H1 (cell line): ENCODE measurements around the gene APPL2. TPM values are rescaled to one million over a fixed set of nuclear protein-coding genes. Genes with fewer than 3 reads are reported as not detected.

Experiments used
- CTCF ChIA-PET: fragments of 300-600 bp; sonication (Branson Sonifier 250); formaldehyde crosslinking; loops from one replicate; lab custom pipeline; 2021; ENCODE audit not compliant: partially characterized antibody; lab: Charles Lee
- POLR2A ChIA-PET: fragments of 300-600 bp; sonication (Branson Sonifier 250); formaldehyde crosslinking; loops from one replicate; lab custom pipeline; 2021; ENCODE audit warnings: inconsistent platforms; ENCODE audit not compliant: partially characterized antibody; lab: Charles Lee
- DNase-seq, 2 experiments: peaks; one replicate each; pipeline versions ENCODE4 v3.0.0 to v3.0.0-alpha.2; 2010 to 2022; ENCODE audit warnings: low spot score in 2 of 2, low read depth in 1 of 2, mixed read lengths in 1 of 2
- FAIRE-seq: peaks from 2 replicates; lab custom pipeline; 2011; peaks lifted over from hg19 to GRCh38; lab: Jason Lieb, UNC
- H2AFZ ChIP-seq: 2 replicates; pipeline ENCODE4 v1.8.1; 2012; ENCODE audit warnings: low read length, inconsistent platforms
- H2AK5ac ChIP-seq: 2 replicates; pipeline ENCODE4 v1.6.1; 2013; ENCODE audit warnings: low read depth, low read length
- H2BK120ac ChIP-seq: replicated peaks from 2 replicates; pipeline ENCODE3; 2013; ENCODE audit warnings: low read depth, low read length, inconsistent platforms
- H2BK12ac ChIP-seq: 2 replicates; pipeline ENCODE4 v1.6.1; 2013; ENCODE audit warnings: low read depth, low read length
- H2BK15ac ChIP-seq: 2 replicates; pipeline ENCODE4 v1.6.1; 2013; ENCODE audit warnings: low read length
- H2BK20ac ChIP-seq: 2 replicates; pipeline ENCODE4 v1.6.1; 2013; ENCODE audit warnings: low read length
- H2BK5ac ChIP-seq: 2 replicates; pipeline ENCODE4 v1.6.1; 2013; ENCODE audit warnings: low read depth, low read length
- H3K14ac ChIP-seq: 2 replicates; pipeline ENCODE4 v1.6.1; 2013; ENCODE audit warnings: inconsistent platforms; ENCODE audit not compliant: insufficient read length
- H3K18ac ChIP-seq: 2 replicates; pipeline ENCODE4 v1.6.1; 2013; ENCODE audit warnings: low read length; ENCODE audit errors: extremely low read depth
- H3K23ac ChIP-seq: 2 replicates; pipeline ENCODE4 v1.6.1; 2013; ENCODE audit warnings: inconsistent platforms; ENCODE audit not compliant: insufficient read length
- H3K23me2 ChIP-seq: 2 replicates; pipeline ENCODE4 v1.6.1; 2013; ENCODE audit warnings: low read depth, low read length
- H3K27ac ChIP-seq: 2 replicates; pipeline ENCODE4 v1.6.1; 2011; ENCODE audit warnings: low read depth, low read length, inconsistent platforms
- H3K27me3 ChIP-seq, 4 experiments: replicated peaks in 1 of 4; 1 replicate in 1 of 4; 2 replicates in 3 of 4; pipeline versions ENCODE4 v1.6.1 to v1.8.1; 2011 to 2013; ENCODE audit warnings: low read length in 3 of 4, mild to moderate bottlenecking in 3 of 4, inconsistent platforms in 2 of 4, mixed read lengths in 2 of 4, moderate library complexity in 1 of 4; ENCODE audit not compliant: control insufficient read depth in 3 of 4, insufficient read depth in 3 of 4; ENCODE audit errors: extremely low read depth in 1 of 4
- H3K36me3 ChIP-seq, 4 experiments: 2 replicates each; pipeline versions ENCODE4 v1.6.1 to v1.8.1; 2011 to 2013; ENCODE audit warnings: mild to moderate bottlenecking in 4 of 4, low read length in 3 of 4, moderate library complexity in 2 of 4, control low read depth in 1 of 4, inconsistent platforms in 1 of 4; ENCODE audit not compliant: insufficient read depth in 4 of 4, control insufficient read depth in 2 of 4
- H3K4ac ChIP-seq: replicated peaks from 2 replicates; pipeline ENCODE3; 2013; ENCODE audit warnings: low read length, low read depth, mixed read lengths, inconsistent platforms; ENCODE audit not compliant: insufficient read length
- H3K4me1 ChIP-seq, 4 experiments: replicated peaks in 1 of 4; 1 replicate in 1 of 4; 2 replicates in 3 of 4; pipeline versions ENCODE4 v1.6.1 to v1.8.1; 2011 to 2013; ENCODE audit warnings: low read length in 3 of 4, inconsistent platforms in 2 of 4, mixed read lengths in 1 of 4; ENCODE audit not compliant: insufficient read depth in 4 of 4, control insufficient read depth in 3 of 4
- H3K4me2 ChIP-seq, 2 experiments: 2 replicates each; pipeline versions ENCODE4 v1.6.1 to v1.8.1; 2011 to 2013; ENCODE audit warnings: low read depth in 2 of 2, low read length in 2 of 2, control low read depth in 1 of 2, inconsistent platforms in 1 of 2, mild to moderate bottlenecking in 1 of 2; ENCODE audit not compliant: insufficient read depth in 1 of 2
- H3K4me3 ChIP-seq, 4 experiments: fragments of 200-600, 300-600 bp in 1 of 4; sonication (generic), shearing (Covaris generic), sonication (Bioruptor Twin) in 1 of 4; 2 replicates each; pipeline versions ENCODE4 v1.5.1 to v1.8.1; 2011 to 2016; ENCODE audit warnings: low read length in 4 of 4, low read depth in 3 of 4, control low read depth in 2 of 4, inconsistent platforms in 2 of 4, mild to moderate bottlenecking in 2 of 4, mixed read lengths in 1 of 4, moderate library complexity in 1 of 4; ENCODE audit not compliant: insufficient read depth in 2 of 4; ENCODE audit errors: extremely low read depth in 1 of 4
- H3K56ac ChIP-seq: replicated peaks from 2 replicates; pipeline ENCODE3; 2013; ENCODE audit warnings: low read depth, mild to moderate bottlenecking, mixed read lengths, low read length, inconsistent platforms; ENCODE audit not compliant: insufficient read length
- H3K79me1 ChIP-seq: 2 replicates; pipeline ENCODE4 v1.6.1; 2013; ENCODE audit warnings: low read depth, low read length, control low read depth
- H3K79me2 ChIP-seq, 2 experiments: 2 replicates each; pipeline versions ENCODE4 v1.6.1 to v1.8.1; 2012 to 2013; ENCODE audit warnings: low read length in 2 of 2, mild to moderate bottlenecking in 2 of 2, inconsistent platforms in 1 of 2; ENCODE audit not compliant: insufficient read depth in 2 of 2, control insufficient read depth in 1 of 2
- H3K9ac ChIP-seq, 4 experiments: replicated peaks in 1 of 4; 1 replicate in 1 of 4; 2 replicates in 3 of 4; pipeline versions ENCODE4 v1.6.1 to v1.8.1; 2011 to 2013; ENCODE audit warnings: low read depth in 3 of 4, low read length in 3 of 4, control low read depth in 2 of 4, mild to moderate bottlenecking in 2 of 4, moderate library complexity in 2 of 4, inconsistent platforms in 1 of 4; ENCODE audit errors: extremely low read depth in 1 of 4
- H3K9me3 ChIP-seq, 2 experiments: 2 replicates each; pipeline versions ENCODE4 v1.6.1 to v1.8.1; 2012 to 2013; ENCODE audit warnings: mild to moderate bottlenecking in 2 of 2, moderate library complexity in 2 of 2, control low read depth in 1 of 2, inconsistent platforms in 1 of 2, low read depth in 1 of 2, low read length in 1 of 2, mixed read lengths in 1 of 2; ENCODE audit not compliant: insufficient read depth in 2 of 2
- H4K20me1 ChIP-seq, 2 experiments: replicated peaks in 1 of 2; 2 replicates each; pipeline versions ENCODE3 to v1.8.1; 2011 to 2013; ENCODE audit warnings: inconsistent platforms in 2 of 2, low read length in 2 of 2, mild to moderate bottlenecking in 1 of 2; ENCODE audit not compliant: insufficient read depth in 2 of 2, control insufficient read depth in 1 of 2
- H4K5ac ChIP-seq: 2 replicates; pipeline ENCODE4 v1.6.1; 2013; ENCODE audit warnings: low read length, low read depth, mixed read lengths, inconsistent platforms; ENCODE audit not compliant: insufficient read length
- H4K8ac ChIP-seq: 2 replicates; pipeline ENCODE4 v1.8.0; 2013; ENCODE audit warnings: mild to moderate bottlenecking, moderate library complexity, low read length, inconsistent platforms; ENCODE audit not compliant: insufficient read depth; ENCODE audit errors: extremely low read depth
- H4K91ac ChIP-seq: replicated peaks from 2 replicates; pipeline ENCODE3; 2013; ENCODE audit warnings: low read length, mixed read lengths, inconsistent platforms; ENCODE audit not compliant: insufficient read length
- CBX5 ChIP-seq: fragments of 300-800, 300-1000 bp; sonication (generic); IDR thresholded peaks from 2 replicates; pipeline ENCODE4 v1.7.1; 2016; ENCODE audit warnings: antibody characterized with exemption, low read length, low read depth
- CHD2 ChIP-seq: IDR thresholded peaks from 2 replicates; pipeline ENCODE4 v1.6.1; 2012; ENCODE audit warnings: low read length, improper control_type of control experiment
- CTBP2 ChIP-seq: IDR thresholded peaks from 2 replicates; pipeline ENCODE4 v1.7.0; 2011; ENCODE audit warnings: borderline replicate concordance, mild to moderate bottlenecking, moderate library complexity, mixed read lengths, low read length; ENCODE audit not compliant: insufficient read depth, insufficient read length
- EZH2 ChIP-seq: fragments of 200-600 bp; sonication (generic); IDR thresholded peaks from 2 replicates; pipeline ENCODE4 v1.7.1; 2012; ENCODE audit warnings: low read depth, mild to moderate bottlenecking, moderate library complexity, low read length, inconsistent platforms; ENCODE audit not compliant: severe bottlenecking
- FOSL1 ChIP-seq: IDR thresholded peaks from 2 replicates; pipeline ENCODE4 v1.6.1; 2011; ENCODE audit warnings: mild to moderate bottlenecking, low read depth, low read length, moderate library complexity; ENCODE audit not compliant: insufficient read depth
- GTF2F1 ChIP-seq: IDR thresholded peaks from 2 replicates; pipeline ENCODE4 v1.6.1; 2012; ENCODE audit warnings: low read depth, low read length, improper control_type of control experiment, borderline replicate concordance
- KDM4A ChIP-seq: IDR thresholded peaks from one replicate; pipeline ENCODE4 v1.7.1; 2012; ENCODE audit warnings: low read depth, mild to moderate bottlenecking, moderate library complexity, low read length, inconsistent platforms; ENCODE audit not compliant: severe bottlenecking
- KDM5A ChIP-seq: fragments of 200-600 bp; IDR thresholded peaks from 2 replicates; pipeline ENCODE4 v1.7.1; 2012; ENCODE audit warnings: mild to moderate bottlenecking, low read length, inconsistent platforms, mixed read lengths
- POLR2A ChIP-seq, 2 experiments: IDR thresholded peaks; 1 replicate in 1 of 2; 2 replicates in 1 of 2; pipeline ENCODE4 v1.6.1; 2011; ENCODE audit warnings: low read depth in 2 of 2, low read length in 2 of 2, mild to moderate bottlenecking in 2 of 2; ENCODE audit errors: control extremely low read depth in 1 of 2
- POLR2AphosphoS5 ChIP-seq: IDR thresholded peaks from 2 replicates; pipeline ENCODE4 v1.6.1; 2011; ENCODE audit warnings: low read depth, low read length
- SIRT6 ChIP-seq: IDR thresholded peaks from one replicate; pipeline ENCODE4 v1.7.1; 2012; ENCODE audit warnings: low read length, inconsistent platforms
- TAF1 ChIP-seq: IDR thresholded peaks from 2 replicates; pipeline ENCODE4 v1.6.1; 2011; ENCODE audit warnings: mild to moderate bottlenecking, low read depth, low read length
- TAF7 ChIP-seq: optimal IDR thresholded peaks from 2 replicates; pipeline ENCODE3; 2011; ENCODE audit warnings: low read depth, mild to moderate bottlenecking, inconsistent platforms, low read length, moderate library complexity, borderline replicate concordance
- TCF12 ChIP-seq: IDR thresholded peaks from 2 replicates; pipeline ENCODE4 v1.6.1; 2011; ENCODE audit warnings: low read depth, mild to moderate bottlenecking, low read length
- ZNF274 ChIP-seq: IDR thresholded peaks from 2 replicates; pipeline ENCODE4 v1.7.0; 2012; ENCODE audit warnings: low read length, borderline replicate concordance; ENCODE audit errors: extremely low read depth
- WGBS, 2 experiments: shearing (Covaris generic) in 1 of 2; methylation state at CpG; one replicate each; pipeline versions ENCODE4 v1.1.6 to v1.1.7; 2013 to 2015; ENCODE audit warnings: low lambda C conversion rate in 2 of 2, mixed read lengths in 2 of 2, inconsistent platforms in 1 of 2, low coverage in 1 of 2, missing lambda C conversion rate in 1 of 2; ENCODE audit not compliant: insufficient replicate concordance in 2 of 2, insufficient coverage in 1 of 2, insufficient read length in 1 of 2; ENCODE audit errors: extremely low coverage in 1 of 2, missing lambda C conversion rate in 1 of 2; 5-methylcytosine and 5-hydroxymethylcytosine counted together
- polyA plus RNA-seq, 7 experiments: library from polyadenylated mRNA; depleted of rRNA in 3 of 7; stranded (reverse) in 5 of 7; unstranded in 2 of 7; fragments of >200 nt in 5 of 7; fragments of 200-250 nt in 2 of 7; gene quantifications; 1 replicate in 5 of 7; 2 replicates in 1 of 7; 4 replicates in 1 of 7; pipeline versions ENCODE4 v1.2.1 to v1.2.3, GENCODE V29; 2011 to 2013; ENCODE audit warnings: missing spikeins in 2 of 7, mixed read lengths in 2 of 7
- total RNA-seq: library from RNA; stranded (reverse); fragmentation: NEBNext Ultra II Directional; extraction: Animal tissue kit (Norgen Biotek cat#: 25700); gene quantifications from 2 replicates; pipeline ENCODE4 v1.2.1, GENCODE V29; 2021

The APPL2 gene
- total and polyA plus RNA-seq, 2 of the 8 experiments (the other 6 are each of a cell fraction or from before 2014, with no cell fraction given) = 8.9 to 22.9 TPM

DNA sequence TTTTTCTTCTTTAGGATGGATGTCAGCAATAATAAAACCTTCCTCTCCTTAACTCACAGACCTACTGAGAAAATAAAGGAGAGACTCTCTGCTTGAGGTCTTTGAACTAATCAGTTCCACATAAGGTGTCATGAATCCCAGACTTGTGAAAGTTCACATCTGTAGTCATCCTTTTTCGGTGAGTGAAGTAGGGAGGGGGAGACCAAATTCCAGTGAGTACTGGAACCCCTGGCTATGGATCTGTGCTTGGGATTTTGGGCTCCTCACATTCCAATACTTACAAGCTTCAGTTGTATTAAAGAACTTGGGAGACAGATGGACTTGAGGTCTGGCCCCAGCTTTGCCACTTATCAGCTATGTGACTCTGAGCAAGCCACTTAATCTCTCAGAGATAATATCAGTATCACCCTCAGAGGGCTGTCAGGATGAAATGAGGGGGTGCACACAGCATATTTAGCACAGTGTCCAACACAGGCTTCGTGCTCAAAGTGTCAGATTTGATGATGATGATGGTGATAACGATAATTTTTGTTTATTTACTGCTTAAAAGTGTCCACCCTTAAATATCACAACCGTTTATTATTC is 34.8 kb upstream of the APPL2 start:
- no peak overlapping the region for H2BK120ac ChIP-seq
- H2BK12ac ChIP-seq = no peak overlapping the region
- H3K36me3 ChIP-seq = no peaks in the 10 kb centered on the region
- H3K18ac ChIP-seq = no peak overlapping the region
- H2BK5ac ChIP-seq = no peak overlapping the region
- H4K8ac ChIP-seq = no peak overlapping the region
- H3K4ac ChIP-seq = no peak overlapping the region
- CTCF ChIA-PET = no interaction called here
- H3K4me3 ChIP-seq = no peak overlapping the region
- no peak overlapping the region for H3K56ac ChIP-seq
- FAIRE-seq (no peak), DNase-seq (no peak)
- H2BK20ac ChIP-seq = no peak overlapping the region
- no peaks in the 10 kb centered on the region for H3K4me1 ChIP-seq
- no peak overlapping the region for H4K91ac ChIP-seq
- H3K23ac ChIP-seq = no peak overlapping the region
- H3K79me2 ChIP-seq = no peaks in the 10 kb centered on the region
- no peaks in the 10 kb centered on the region for H4K20me1 ChIP-seq
- no peaks in the 10 kb centered on the region for H3K79me1 ChIP-seq
- POLR2A ChIA-PET = no interaction called here
- no peaks in the 10 kb centered on the region; a peak in 1 of 7 replicates for H3K27me3 ChIP-seq
- no peak overlapping the region for H2AFZ ChIP-seq
- WGBS, 2 experiments = 85% methylated on average over 4 of the region's 4 CpGs; no CpG with 5 or more reads in 1 of the 2 experiments
- no peak overlapping the region for H3K4me2 ChIP-seq
- H3K27ac ChIP-seq = no peak overlapping the region
- no peaks in the 10 kb centered on the region for H3K23me2 ChIP-seq
- no peaks in the 10 kb centered on the region for H3K9me3 ChIP-seq
- no peak overlapping the region for H3K14ac ChIP-seq
- no peak overlapping the region for H2AK5ac ChIP-seq
- H2BK15ac ChIP-seq = no peak overlapping the region
- no peak overlapping the region for H3K9ac ChIP-seq
- H4K5ac ChIP-seq = no peak overlapping the region
- TF ChIP-seq FOSL1 (no peak), ZNF274 (no peak), CTBP2 (no peak), TAF1 (no peak), POLR2A (IDR thresholded peaks at IDR 0.05; ENCODE audit: control extremely low read depth in 1 of 2, low read depth in 2 of 2, low read length in 2 of 2) (no peak), EZH2 (no peak), GTF2F1 (no peak), POLR2AphosphoS5 (no peak), SIRT6 (no peak), CBX5 (no peak), KDM5A (no peak), KDM4A (no peak), TAF7 (no peak), TCF12 (no peak), CHD2 (no peak)
